A673 (cell line): ENCODE results near the gene ITIH1. TPM values are rescaled to one million over a fixed set of nuclear protein-coding genes. Genes with fewer than 3 reads are reported as not detected.
"Not testable (repeated sequence)": the region's sequence is repeated elsewhere in the genome, so short reads cannot be mapped to it uniquely, and the experiment has no call there.

Experiments
- Bru-seq: library from RNA; stranded (reverse); fragments of 400-500 nt; gene quantifications from one replicate; lab custom pipeline; 2021; lab: Mats Ljungman, UMichigan
- BruChase-seq, 2 experiments: library from RNA; stranded (reverse); fragments of 400-500 nt; gene quantifications; one replicate each; lab custom pipeline; 2021; lab: Mats Ljungman, UMichigan
- BruUV-seq: library from RNA; stranded (reverse); fragments of 400-500 nt; replicated peaks from 2 replicates; lab custom pipeline; 2021; lab: Mats Ljungman, UMichigan
- CTCF ChIA-PET: fragments of 300-600 bp; sonication (Branson Sonifier 250); formaldehyde crosslinking; loops from one replicate; lab custom pipeline; 2022; ENCODE audit warnings: antibody characterized with exemption; lab: Charles Lee
- POLR2A ChIA-PET: fragments of 300-600 bp; sonication (Branson Sonifier 250); formaldehyde crosslinking; loops from one replicate; lab custom pipeline; 2022; ENCODE audit warnings: antibody characterized with exemption; ENCODE audit not compliant: low non-redundant PET; lab: Charles Lee
- DNase-seq: peaks from one replicate; pipeline ENCODE4 v3.0.0-alpha.2; 2015; ENCODE audit warnings: low spot score
- H3K27ac ChIP-seq: fragments of 200-600 bp; sonication (generic); 2 replicates; pipeline ENCODE4 v1.5.1; 2016; ENCODE audit warnings: mixed run types, low read depth, mild to moderate bottlenecking, mixed read lengths, antibody characterized with exemption, low read length; ENCODE audit not compliant: poor library complexity, severe bottlenecking
- H3K27me3 ChIP-seq: fragments of 200-600 bp; sonication (generic); replicated peaks from 2 replicates; pipeline ENCODE4 v1.6.1; 2017; ENCODE audit warnings: mixed run types, low read depth, mild to moderate bottlenecking, mixed read lengths, antibody characterized with exemption, low read length; ENCODE audit not compliant: insufficient read depth, poor library complexity
- H3K36me3 ChIP-seq: fragments of 200-600 bp; sonication (generic); 2 replicates; pipeline ENCODE4 v1.6.1; 2016; ENCODE audit warnings: mixed run types, mild to moderate bottlenecking, mixed read lengths, antibody characterized with exemption, low read length; ENCODE audit not compliant: insufficient read depth, poor library complexity, severe bottlenecking
- H3K4me1 ChIP-seq: fragments of 200-600 bp; sonication (generic); 2 replicates; pipeline ENCODE4 v1.6.1; 2017; ENCODE audit warnings: mixed run types, mild to moderate bottlenecking, mixed read lengths, antibody characterized with exemption, low read length; ENCODE audit not compliant: insufficient read depth, poor library complexity, severe bottlenecking
- H3K4me3 ChIP-seq: fragments of 200-600 bp; sonication (generic); 2 replicates; pipeline ENCODE4 v1.5.1; 2016; ENCODE audit warnings: low read depth, mixed run types, mild to moderate bottlenecking, mixed read lengths, low read length; ENCODE audit not compliant: poor library complexity, severe bottlenecking
- H3K9me3 ChIP-seq: fragments of 200-600 bp; sonication (generic); 2 replicates; pipeline ENCODE4 v1.6.1; 2016; ENCODE audit warnings: mixed run types, low read depth, mild to moderate bottlenecking, mixed read lengths, antibody characterized with exemption, low read length; ENCODE audit not compliant: poor library complexity, severe bottlenecking
- EZH2 ChIP-seq: fragments of 200-600 bp; sonication (generic); IDR thresholded peaks from 2 replicates; pipeline ENCODE4 v1.6.1; 2017; ENCODE audit warnings: borderline replicate concordance, low read depth, mild to moderate bottlenecking, mixed read lengths, antibody characterized with exemption, low read length; ENCODE audit not compliant: poor library complexity, severe bottlenecking
- intact Hi-C: fragments of 100-400 bp; cut with micrococcal nuclease; formaldehyde crosslinking; loops from one replicate; pipeline ENCODE4 v1.10.0; 2022; ENCODE audit not compliant: unreplicated experiment
- long read RNA-seq: library from polyadenylated mRNA; stranded (forward); transcript quantifications from one replicate; pipeline ENCODE4 v2.0.0, GENCODE V29; 2022
- total RNA-seq: library from RNA; stranded (reverse); gene quantifications from 2 replicates; pipeline ENCODE4 v1.2.3, GENCODE V29; 2021
- TF ChIP-seq, protein P1 (sequence below): fragments of 300-800, 200-600 bp; sonication (generic); conservative IDR thresholded peaks from 2 replicates; pipeline ENCODE4 v1.5.1; 2017; ENCODE audit warnings: low read depth, mild to moderate bottlenecking, antibody characterized with exemption, low read length, moderate library complexity, mixed read lengths

ITIH1 gene, protein sequence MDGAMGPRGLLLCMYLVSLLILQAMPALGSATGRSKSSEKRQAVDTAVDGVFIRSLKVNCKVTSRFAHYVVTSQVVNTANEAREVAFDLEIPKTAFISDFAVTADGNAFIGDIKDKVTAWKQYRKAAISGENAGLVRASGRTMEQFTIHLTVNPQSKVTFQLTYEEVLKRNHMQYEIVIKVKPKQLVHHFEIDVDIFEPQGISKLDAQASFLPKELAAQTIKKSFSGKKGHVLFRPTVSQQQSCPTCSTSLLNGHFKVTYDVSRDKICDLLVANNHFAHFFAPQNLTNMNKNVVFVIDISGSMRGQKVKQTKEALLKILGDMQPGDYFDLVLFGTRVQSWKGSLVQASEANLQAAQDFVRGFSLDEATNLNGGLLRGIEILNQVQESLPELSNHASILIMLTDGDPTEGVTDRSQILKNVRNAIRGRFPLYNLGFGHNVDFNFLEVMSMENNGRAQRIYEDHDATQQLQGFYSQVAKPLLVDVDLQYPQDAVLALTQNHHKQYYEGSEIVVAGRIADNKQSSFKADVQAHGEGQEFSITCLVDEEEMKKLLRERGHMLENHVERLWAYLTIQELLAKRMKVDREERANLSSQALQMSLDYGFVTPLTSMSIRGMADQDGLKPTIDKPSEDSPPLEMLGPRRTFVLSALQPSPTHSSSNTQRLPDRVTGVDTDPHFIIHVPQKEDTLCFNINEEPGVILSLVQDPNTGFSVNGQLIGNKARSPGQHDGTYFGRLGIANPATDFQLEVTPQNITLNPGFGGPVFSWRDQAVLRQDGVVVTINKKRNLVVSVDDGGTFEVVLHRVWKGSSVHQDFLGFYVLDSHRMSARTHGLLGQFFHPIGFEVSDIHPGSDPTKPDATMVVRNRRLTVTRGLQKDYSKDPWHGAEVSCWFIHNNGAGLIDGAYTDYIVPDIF
- total RNA-seq, result not detected in 2 replicates
- Bru-seq, nascent RNA, result not detected
- not detected for BruChase-seq, experiment 1, labeled RNA remaining after a 2-hour chase
- not detected for BruChase-seq, experiment 2, labeled RNA remaining after a 6-hour chase
- long read RNA-seq, result 0 reads

DNA sequence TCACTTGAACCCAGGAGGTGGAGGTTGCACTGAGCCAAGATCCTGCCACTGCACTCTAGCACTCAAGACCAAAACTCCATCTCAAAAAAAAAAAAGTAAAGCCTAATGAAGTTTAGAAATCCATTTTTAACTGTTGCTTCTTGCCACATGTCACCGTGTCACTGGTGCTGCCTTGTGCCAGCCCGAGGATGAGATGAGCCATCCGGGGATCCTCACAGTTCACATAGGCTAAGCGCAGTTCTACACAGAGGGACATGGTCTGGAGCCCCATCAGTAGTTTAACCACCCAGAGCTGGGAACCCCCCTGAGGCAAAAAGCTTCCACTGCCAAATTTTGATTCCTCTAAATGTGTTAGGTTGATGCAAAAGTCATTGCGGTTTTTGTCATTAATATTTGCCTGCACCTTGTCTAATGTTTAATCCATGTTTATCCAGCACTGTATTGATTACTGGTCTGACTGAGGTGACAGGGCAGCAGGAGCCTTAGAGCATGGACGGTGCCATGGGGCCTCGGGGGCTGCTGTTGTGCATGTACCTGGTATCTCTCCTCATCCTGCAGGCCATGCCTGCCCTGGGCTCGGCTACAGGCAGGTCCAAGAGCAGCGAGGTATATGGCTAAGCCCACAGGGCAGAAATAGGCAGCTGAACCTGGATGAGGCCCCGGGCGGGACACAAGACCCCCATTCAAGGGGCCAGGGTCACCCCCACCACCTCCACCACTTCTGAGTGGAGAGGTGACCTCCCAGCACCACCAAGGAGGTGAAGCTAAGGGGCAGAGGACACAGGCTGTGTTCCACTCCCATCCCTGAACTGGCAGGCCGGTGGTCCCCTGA is at the start of gene ITIH1:
Gene ITIH1, plus strand, starts transcription at position 473 of the 832 bp plus-strand sequence. Its CDS starts 17 bp downstream, at position 490.
- POLR2A ChIA-PET, result no interaction called here
- TF ChIP-seq EZH2, result no peak
- TF ChIP-seq, protein P1, sequence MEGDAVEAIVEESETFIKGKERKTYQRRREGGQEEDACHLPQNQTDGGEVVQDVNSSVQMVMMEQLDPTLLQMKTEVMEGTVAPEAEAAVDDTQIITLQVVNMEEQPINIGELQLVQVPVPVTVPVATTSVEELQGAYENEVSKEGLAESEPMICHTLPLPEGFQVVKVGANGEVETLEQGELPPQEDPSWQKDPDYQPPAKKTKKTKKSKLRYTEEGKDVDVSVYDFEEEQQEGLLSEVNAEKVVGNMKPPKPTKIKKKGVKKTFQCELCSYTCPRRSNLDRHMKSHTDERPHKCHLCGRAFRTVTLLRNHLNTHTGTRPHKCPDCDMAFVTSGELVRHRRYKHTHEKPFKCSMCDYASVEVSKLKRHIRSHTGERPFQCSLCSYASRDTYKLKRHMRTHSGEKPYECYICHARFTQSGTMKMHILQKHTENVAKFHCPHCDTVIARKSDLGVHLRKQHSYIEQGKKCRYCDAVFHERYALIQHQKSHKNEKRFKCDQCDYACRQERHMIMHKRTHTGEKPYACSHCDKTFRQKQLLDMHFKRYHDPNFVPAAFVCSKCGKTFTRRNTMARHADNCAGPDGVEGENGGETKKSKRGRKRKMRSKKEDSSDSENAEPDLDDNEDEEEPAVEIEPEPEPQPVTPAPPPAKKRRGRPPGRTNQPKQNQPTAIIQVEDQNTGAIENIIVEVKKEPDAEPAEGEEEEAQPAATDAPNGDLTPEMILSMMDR, result no peak

DNA sequence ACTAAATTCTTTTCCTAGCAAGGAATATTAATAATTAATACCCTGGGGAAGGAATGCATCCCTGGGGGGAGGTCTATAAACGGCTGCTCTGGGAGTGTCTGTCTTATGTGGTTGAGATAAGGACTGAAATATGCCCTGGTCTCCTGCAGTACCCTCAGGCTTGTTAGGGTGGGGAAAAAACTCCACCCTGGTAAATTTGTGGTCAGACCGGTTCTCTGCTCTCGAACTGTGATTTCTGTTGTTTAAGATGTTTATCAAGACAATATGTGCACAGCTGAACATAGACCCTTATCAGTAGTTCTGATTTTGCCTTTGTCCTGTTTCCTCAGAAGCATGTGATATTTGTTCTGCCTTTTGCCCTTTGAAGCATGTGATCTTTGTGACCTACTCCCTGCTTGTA is 48.6 kb upstream of the ITIH1 start:
- H3K4me1 ChIP-seq, H3K27ac ChIP-seq, DNase-seq, CTCF ChIA-PET, intact Hi-C loops, H3K36me3 ChIP-seq, H3K27me3 ChIP-seq, H3K9me3 ChIP-seq, POLR2A ChIA-PET, BruUV-seq, H3K4me3 ChIP-seq: not testable (repeated sequence)

More for the DNA sequence above, at the start of gene ITIH1:
- H3K36me3 ChIP-seq, result no peaks in the 10 kb centered on the region
- CTCF ChIA-PET, result no interaction called here
- H3K4me3 ChIP-seq, result no peak within 1 kb of the TSS
- H3K4me1 ChIP-seq, result no peaks in the 10 kb centered on the region
- BruUV-seq, result no TSS peak
- intact Hi-C loops, result no loop called here
- no peaks in the 10 kb centered on the region for H3K27me3 ChIP-seq
- no peaks in the 10 kb centered on the region for H3K9me3 ChIP-seq
- H3K27ac ChIP-seq, result no peak within 1 kb of the TSS
- DNase-seq, result no peak

DNA sequence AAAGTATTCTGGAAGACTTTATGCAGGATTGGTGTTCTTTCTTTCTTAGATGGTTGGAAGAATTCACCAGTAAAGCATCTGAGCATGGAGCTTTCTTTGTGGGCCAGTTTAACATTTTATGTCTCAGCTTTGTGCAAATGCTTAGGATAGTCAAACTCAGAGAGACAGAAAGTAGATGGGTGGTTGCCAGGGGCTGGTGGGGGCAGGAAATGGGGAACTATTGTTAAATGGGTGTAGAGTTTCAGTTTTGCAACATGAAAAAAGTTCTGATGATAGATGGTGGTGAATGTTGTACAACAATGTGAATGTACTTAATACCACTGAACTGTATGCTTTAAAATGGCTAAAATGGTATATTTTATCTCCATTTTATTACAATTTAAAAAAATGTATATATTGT is 46.7 kb upstream of the ITIH1 start:
- no peak for TF ChIP-seq EZH2
- TF ChIP-seq, protein P1, result no peak
- H3K27me3 ChIP-seq, result no peaks in the 10 kb centered on the region
- ChIA-PET CTCF (no interaction called here), POLR2A (no interaction called here)
- no TSS peak for BruUV-seq
- H3K27ac ChIP-seq, result no peak overlapping the region
- no peaks in the 10 kb centered on the region for H3K4me1 ChIP-seq
- intact Hi-C loops, result no loop called here
- no peak overlapping the region for H3K4me3 ChIP-seq
- H3K36me3 ChIP-seq, result peaks cover 3% of the 10 kb centered on the region
- no peak for DNase-seq
- H3K9me3 ChIP-seq, result no peaks in the 10 kb centered on the region
